GDM1 (cell line): Measurements from ENCODE around the gene FBF1.
"Not testable (repeated sequence)": the region's sequence is repeated elsewhere in the genome, so short reads cannot be mapped to it uniquely, and the experiment has no call there.

Experiments used
- DNase-seq: peaks from one replicate; lab custom pipeline; 2025; lab: John Stamatoyannopoulos, UW

FBF1 gene

DNA sequence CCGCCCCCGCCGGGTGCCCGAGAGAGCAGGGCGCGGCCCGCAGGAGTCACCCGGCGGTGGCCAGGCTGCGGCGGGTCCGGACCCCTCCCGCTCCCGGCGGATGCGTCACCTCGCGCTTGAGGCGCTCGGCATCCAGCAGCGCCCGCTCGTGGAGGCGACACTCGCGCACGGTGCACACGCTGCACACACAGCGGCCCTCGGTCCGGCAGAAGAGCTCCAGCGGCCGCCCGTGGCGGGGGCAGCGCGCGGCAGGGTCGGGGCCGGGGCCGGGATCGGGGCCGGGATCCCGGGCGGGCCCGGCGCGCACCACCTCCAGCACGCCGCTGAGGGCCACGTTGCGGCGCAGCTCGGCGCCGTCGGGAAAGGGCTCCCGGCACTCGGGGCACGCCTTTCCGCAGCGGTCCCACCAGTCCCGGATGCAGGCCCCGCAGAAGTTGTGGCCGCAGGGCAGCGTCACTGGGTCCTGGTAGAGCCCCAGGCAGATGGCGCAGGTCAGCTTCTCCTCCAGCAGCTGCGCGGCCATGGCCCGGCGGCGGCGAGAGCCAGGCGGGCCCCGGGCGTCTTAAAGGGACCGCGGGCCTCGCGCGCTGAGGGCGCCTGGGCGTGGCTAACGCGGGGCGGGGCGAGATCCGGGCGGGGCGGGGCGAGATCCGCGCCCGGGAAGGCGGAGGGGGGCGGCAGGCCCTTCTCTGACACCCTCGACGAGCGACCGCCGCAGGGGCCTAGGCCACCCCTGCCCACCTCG is 44.3 kb downstream of the FBF1 start, which contains the start of gene TRIM65:
Gene TRIM65, minus strand, starts transcription at position 537 of the 745 bp plus-strand sequence. Its CDS starts 14 bp downstream, at position 523.
- peak; percentile 63 for DNase-seq

DNA sequence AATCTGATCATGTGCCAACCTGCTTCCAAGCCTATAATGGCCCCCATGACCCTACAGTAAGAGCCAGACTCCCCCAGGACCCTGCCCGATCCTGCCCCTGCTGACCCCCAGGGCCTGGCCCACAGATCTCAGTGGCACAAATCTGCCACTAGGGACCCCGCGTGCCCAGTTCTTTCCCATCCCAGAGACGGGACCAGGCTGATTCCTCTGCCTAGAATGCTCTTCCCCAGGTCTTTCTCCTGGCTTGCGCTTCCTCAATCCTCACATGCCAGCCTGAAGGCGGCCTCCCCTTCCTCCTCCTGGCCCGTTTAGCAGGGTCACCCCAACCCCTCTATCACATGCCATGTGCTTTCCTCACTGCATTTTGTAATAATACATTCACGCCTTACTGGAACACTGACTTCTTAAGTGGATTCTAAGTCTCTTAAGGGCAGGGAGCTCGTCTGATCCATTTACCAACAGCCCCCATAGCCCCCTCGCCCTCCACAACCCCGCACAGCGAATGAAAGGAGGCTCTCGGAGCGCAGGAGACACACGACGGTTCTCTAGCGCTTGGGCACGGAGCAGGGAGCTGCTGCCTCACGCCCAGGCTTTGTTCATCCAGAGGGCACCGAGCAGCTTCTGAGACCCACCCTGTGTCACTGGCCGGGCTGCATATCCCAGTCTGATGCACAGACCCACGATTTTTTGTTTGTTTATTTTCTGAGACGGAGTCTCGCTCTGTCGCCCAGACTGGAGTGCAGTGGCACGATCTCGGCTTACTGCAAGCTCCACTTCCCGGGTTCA is 45.3 kb downstream of the FBF1 start:
- DNase-seq, result no peak

DNA sequence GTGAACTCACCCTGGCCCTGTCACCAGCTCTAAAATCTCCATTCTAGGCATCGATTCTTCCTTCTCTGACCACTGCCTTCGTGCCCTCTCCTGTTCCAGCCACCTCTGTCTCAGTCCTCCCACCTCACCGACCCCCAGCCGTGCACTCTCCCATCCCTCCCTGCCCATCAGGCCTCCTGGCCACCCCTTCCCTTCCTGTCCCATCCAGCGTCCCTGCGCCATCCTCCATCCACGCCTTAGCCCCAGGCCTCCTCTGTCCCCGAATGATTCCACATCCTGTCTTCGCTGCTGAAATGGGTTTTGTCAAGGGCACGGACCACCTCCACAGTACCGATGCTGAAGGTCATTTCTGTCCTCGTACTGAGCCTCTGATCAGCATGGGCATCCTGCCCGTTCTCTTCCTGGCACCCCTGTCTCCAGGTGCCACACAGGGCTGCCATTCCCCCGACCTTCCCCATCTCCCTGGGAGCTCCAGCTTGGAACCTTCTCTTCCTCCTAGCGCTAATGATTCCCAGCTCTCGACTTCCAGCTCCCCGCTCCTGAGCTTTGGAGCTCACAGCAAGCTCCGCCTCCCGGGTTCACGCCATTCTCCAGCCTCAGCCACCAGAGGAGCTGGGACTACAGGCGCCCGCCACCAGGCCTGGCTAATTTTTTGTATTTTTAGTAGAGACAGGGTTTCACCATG is 46.7 kb downstream of the FBF1 start:
- no peak for DNase-seq

- DNase-seq, result no peak
These were observed 47.4 kb downstream of the FBF1 start for GRCh38 chr17:75893305-75894048.

DNA sequence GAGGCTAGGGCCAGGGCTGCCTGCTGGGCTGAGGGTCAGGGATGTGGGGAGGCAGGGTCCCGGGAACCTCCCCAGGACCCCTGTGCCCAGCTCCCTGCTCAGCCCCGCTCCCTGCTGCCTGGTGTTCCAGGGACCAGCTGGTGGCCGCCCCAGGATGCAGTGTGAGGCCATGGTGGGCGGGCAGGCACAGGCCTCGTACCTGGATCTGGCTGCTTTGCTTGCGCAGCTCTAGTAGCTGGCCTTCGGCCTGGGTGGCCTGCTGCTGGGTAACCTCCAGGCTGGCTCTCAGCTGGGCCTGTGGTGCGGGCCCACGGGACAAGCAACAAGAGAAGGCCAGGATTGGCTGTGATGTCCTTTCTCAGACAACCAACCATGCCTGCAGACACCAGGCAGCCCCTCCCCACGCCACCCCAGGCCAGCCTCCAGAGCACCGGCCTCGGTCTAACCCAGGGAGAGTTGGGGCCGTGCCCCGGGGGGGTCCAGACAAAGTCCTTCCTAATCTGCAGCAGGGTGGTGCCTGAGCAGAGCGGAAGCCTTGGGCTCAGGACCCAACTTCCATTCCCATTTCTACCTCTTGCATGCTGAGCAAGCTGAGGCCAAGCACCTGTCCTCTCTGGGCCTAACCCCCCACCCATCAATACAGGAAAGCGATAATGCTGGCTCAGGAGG is 48.2 kb downstream of the FBF1 start:
- DNase-seq, result no peak

- no peak for DNase-seq
These were observed 49.0 kb downstream of the FBF1 start for GRCh38 chr17:75891605-75892555.

DNA sequence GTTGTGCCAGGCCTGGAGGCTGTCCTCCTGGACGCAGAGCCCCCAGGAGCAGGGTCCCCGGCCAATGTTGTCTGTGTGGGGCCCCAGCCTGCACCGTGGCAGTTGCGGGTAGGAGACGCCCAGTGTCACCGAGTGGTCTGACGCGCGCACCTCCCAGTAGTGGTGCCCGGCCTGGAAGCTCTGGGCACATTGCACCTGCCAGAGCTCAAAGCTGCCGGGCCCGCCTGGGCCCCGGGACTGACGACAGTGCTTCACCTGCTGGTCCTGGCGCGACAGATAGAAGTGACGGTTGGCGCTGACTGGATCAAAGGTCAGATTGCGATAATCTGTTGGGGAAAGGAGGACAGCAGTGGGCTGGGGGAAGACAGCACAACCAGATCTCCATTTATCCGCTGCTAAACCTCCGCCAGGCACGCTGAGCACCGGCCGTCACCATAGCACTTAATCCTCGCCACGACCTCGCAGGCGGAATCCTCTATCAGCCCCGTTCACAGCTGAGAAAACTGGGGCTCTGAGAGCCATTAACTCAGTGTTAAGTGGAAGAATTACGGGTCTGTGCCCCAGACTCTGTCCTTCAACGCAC is 49.7 kb downstream of the FBF1 start:
- no peak for DNase-seq

DNA sequence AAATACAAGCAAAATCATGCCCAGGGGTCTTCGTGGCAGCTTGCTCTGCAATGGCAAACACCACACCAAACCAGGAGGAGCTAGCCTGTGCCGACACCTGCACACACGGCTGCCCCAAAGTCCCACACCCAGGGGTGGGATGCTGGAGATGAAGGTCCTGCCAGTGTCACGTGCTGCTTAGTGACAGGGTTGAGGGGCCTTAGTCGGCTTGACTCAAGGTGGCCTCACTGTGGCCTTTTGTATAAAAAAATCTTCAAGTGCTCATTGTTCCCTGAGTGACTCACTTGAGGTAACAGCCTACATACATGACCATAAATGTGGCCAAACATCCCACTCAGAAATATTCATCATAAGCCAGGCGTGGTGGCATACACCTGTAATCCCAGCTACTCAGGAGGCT is 51.4 kb downstream of the FBF1 start:
- no peak for DNase-seq

- no peak for DNase-seq
These were observed 52.4 kb downstream of the FBF1 start for GRCh38 chr17:75888484-75888883.

DNA sequence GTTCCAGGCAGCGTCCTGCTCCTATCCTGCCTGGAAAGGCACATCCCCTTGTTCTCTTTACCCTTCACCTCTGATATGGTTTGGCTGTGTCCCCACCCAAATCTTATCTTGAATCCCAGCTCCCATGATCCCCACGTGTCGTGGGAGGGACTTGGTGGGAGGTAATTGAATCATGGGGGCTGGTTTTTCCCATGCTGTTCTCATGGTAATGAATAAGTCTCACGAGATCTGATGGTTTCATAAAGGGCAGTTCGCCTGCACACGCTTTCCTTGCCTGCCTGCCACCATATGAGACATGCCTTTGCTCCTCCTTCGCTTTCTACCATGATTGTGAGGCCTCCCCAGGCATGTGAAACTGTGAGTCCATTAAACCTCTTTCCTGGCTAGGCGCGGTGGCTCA is 55.0 kb downstream of the FBF1 start:
- DNase-seq, result not testable (repeated sequence)

- no peak for DNase-seq
These were observed 55.4 kb downstream of the FBF1 start for GRCh38 chr17:75885431-75885830.

DNA sequence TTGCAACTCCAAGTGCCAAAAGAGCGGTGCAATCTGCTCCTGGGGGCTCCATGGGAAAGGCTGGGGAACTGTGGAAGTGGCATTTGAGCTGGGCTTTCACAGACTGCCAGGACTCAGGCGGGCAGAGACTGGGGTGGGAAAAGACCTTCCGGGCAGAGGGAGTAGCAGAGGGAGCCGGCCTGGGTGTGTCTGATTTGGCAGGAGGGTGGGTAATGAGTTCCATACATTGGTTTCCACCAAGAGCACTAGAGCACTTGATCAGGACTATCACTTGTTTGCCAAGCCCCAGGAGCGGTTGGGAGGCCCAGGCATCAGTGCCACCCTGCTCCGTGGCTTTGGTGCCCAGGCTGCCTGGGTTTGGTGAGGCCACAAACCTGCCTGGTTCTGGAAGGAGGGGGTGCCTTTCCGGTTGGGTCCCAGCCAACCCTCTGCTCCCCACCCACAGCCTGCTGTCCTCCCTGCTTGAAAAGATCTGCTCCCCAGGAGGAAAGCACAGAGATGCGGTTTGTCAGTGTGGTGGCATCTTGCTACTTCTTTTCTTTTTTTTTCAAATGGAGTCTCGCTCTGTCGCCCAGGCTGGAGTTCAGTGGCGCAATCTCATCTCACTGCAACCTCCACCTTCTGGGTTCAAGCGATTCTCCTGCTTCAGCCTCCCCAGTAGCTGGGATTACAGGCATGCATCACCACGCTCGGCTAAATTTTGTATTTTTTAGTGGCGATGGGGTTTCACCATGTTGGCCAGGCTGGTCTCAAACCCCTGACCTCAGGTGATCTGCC is 59.0 kb downstream of the FBF1 start:
- no peak for DNase-seq

DNA sequence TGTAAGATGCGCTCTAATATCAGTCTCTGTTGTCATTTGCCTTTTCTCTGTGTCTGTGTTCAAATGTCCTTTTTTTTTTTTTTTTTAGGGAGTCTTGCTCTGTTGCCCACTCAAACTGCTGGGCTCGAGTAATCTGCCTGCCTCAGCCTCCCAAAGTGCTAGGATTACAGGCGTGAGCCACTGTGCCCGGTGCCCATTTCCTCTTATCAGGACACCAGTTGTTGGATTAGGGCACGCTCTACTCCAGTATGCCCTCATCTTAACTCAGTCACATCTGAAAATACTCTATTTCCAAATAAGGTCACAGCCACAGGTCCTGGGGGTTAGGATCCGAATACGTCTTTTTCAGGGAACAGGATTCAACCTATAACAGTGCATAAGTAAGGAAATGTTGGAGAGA is 60.6 kb downstream of the FBF1 start:
- no peak for DNase-seq

GRCh38 chr17:75878174-75878998 is 62.5 kb downstream of the FBF1 start, which contains the start of gene TRIM47:
Gene TRIM47, minus strand, starts transcription at chr17:75878581. Its CDS starts 33 bp downstream, at chr17:75878548.
- no peak for DNase-seq

GRCh38 chr17:75877752-75878173 is 63.1 kb downstream of the FBF1 start:
- no peak for DNase-seq

- no peak for DNase-seq
These were observed 63.7 kb downstream of the FBF1 start for GRCh38 chr17:75876938-75877751.
